ENCODE measurements around the gene SYNDIG1. TPM values are rescaled to one million over a fixed set of nuclear protein-coding genes. Genes with fewer than 3 reads are reported as not detected.

Gene SYNDIG1
- total RNA-seq, 6 experiments from 2014 or later: not detected

DNA sequence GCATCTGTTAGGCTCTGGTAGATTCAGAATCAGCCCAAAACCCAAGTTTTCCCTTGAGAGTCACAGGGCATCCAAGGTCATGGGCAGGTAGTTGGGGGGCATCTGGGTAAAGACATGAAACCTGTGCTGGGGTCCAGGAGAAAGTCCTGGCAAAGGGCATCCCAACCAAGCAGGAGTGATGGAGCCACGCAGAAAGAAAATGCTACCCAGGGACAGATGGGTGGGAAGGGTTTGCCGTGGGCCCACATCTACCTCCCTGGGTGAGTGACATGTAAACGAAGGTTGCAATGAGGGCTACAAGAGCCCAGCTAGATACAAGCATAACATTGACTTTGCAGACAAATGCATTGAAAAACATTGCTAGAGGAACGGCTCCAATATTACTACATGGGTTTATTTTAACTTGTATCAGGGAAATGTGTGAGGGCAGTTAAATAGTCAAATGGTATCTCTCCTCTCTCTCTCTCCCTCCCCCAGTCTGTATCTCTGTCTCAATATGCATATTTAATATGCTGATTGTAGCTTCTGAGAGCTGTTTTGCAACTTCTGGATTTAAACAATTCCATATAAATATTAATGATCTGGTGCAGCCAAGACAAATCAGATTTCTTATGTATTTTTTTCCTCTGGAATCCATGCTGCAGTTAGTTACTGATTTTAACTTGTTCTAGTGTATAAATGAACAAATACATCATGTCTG lies 135.7 kb downstream of the SYNDIG1 start:
- Histone ChIP-seq H3K9me3 (no peaks in the 10 kb centered on the region), H3K4me3 (no peak overlapping the region), H3K36me3 (no peaks in the 10 kb centered on the region), H3K4me1 (no peaks in the 10 kb centered on the region), H3K27me3 (no peaks in the 10 kb centered on the region), H3K27ac (no peak overlapping the region)
- DNase-seq: no peak
- no peak for ATAC-seq
- intact Hi-C loops (cut with DNase I): no loop called here
- TF ChIP-seq POLR2A (IDR thresholded peaks at IDR 0.05): no peak
- TF ChIP-seq, protein P1, sequence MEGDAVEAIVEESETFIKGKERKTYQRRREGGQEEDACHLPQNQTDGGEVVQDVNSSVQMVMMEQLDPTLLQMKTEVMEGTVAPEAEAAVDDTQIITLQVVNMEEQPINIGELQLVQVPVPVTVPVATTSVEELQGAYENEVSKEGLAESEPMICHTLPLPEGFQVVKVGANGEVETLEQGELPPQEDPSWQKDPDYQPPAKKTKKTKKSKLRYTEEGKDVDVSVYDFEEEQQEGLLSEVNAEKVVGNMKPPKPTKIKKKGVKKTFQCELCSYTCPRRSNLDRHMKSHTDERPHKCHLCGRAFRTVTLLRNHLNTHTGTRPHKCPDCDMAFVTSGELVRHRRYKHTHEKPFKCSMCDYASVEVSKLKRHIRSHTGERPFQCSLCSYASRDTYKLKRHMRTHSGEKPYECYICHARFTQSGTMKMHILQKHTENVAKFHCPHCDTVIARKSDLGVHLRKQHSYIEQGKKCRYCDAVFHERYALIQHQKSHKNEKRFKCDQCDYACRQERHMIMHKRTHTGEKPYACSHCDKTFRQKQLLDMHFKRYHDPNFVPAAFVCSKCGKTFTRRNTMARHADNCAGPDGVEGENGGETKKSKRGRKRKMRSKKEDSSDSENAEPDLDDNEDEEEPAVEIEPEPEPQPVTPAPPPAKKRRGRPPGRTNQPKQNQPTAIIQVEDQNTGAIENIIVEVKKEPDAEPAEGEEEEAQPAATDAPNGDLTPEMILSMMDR (IDR thresholded peaks at IDR 0.05): no peak
- WGBS (ENCODE audit: insufficient coverage, low coverage, low lambda C conversion rate, missing lambda C conversion rate): 52% methylated on average over 4 of the region's 4 CpGs

DNA sequence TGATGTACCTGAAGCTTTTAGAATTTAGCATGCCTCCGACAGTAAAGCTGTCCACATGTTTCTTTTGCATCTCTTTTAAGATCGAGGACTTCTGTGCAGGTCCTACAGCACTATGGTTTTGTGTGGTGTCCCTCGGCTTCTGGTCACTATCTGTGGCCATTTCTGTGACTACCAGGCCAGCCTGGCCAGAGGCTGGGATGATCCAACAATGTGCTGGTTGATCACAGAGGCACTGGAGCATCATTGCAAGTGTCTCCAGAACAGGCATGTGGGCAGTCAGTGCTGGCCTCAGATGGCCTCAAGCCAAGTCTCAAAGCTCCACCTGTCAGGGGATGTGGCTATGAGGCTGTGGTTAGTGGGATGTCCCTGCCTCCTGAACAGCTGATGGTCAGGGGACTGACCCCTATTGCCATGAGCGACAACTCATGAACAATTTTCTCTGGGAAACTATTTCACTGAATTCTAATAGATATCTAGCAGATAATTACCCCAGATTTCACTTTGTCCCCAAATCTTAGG lies 136.6 kb downstream of the SYNDIG1 start:
- no peaks in the 10 kb centered on the region for H3K4me1 ChIP-seq
- DNase-seq: no peak
- no peak overlapping the region for H3K4me3 ChIP-seq
- ATAC-seq: no peak
- 29% methylated on average over 3 of the region's 4 CpGs for WGBS (ENCODE audit: insufficient coverage, low coverage, low lambda C conversion rate, missing lambda C conversion rate)
- no peak overlapping the region for H3K27ac ChIP-seq
- intact Hi-C loops (cut with DNase I): no loop called here
- no peaks in the 10 kb centered on the region for H3K27me3 ChIP-seq
- no peaks in the 10 kb centered on the region for H3K9me3 ChIP-seq
- no peaks in the 10 kb centered on the region for H3K36me3 ChIP-seq
- no peak for TF ChIP-seq POLR2A (IDR thresholded peaks at IDR 0.05)
- TF ChIP-seq, protein P1 (IDR thresholded peaks at IDR 0.05): no peak

DNA sequence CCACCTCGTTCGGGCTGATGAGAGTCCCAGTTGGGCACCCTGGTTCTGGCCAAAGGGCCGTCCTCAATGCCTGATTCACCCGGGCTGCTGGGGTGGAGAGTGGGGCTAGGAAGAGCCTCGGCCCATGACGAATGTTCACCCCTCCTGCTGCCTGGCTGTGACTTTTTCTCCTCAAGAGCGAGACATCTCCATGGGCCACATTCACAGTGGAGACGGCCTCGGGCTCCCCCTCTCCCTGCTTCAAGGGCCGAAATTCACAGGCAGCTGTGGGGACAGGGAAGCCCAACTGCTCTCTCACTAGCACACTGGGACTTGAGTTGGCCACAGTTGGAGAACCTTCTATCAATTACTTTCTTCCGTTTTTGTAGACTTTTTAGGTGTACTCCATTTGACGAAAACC lies 138.0 kb downstream of the SYNDIG1 start:
- no peak overlapping the region for H3K4me3 ChIP-seq
- DNase-seq: no peak
- WGBS (ENCODE audit: insufficient coverage, low coverage, low lambda C conversion rate, missing lambda C conversion rate): 61% methylated on average over 12 of the region's 12 CpGs

DNA sequence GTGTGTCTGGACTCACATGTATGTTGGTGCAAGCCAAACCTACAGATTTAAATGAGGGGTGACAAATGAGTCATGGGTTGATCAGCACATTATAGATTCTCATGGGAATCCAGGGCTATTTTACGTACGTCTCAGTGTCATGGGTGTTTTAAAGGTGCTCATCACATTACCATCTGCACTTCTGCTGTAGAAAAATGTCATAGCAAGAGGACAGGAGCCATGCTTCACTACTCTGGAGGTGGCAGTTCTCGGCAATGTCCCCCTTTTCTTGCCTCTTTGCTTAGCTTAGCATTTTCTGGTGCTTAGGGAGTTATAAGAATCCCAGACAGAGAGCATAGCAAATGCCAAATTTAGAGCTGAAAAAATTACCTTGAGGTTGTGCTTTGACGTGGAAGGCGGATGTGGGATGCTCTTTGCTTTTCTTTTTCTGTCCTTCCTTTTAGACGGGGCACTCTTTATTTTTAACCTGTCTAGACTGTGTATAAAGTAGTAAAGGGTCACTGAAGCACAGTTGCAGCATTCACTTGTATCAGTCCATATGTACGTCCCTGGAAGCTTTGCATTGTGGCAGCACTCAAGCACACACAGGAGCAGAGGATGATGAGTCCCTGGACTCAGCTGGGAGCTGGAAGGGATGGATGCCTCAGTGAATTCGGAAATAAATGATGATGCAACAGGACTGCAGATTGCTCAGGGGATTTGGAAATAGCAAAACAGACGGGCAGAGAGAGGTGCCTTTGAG lies 139.7 kb downstream of the SYNDIG1 start:
- Histone ChIP-seq H3K4me1 (no peaks in the 10 kb centered on the region), H3K27ac (no peak overlapping the region), H3K36me3 (no peaks in the 10 kb centered on the region), H3K27me3 (no peaks in the 10 kb centered on the region), H3K4me3 (no peak overlapping the region), H3K9me3 (no peaks in the 10 kb centered on the region)
- ATAC-seq (no peak), DNase-seq (no peak)
- intact Hi-C loops (cut with DNase I): no loop called here
- no peak for TF ChIP-seq POLR2A (IDR thresholded peaks at IDR 0.05)
- TF ChIP-seq, protein P1 (IDR thresholded peaks at IDR 0.05): no peak
- 54% methylated on average over 9 of the region's 9 CpGs for WGBS (ENCODE audit: insufficient coverage, low coverage, low lambda C conversion rate, missing lambda C conversion rate)

More for the DNA sequence above, 138.0 kb downstream of the SYNDIG1 start:
- no peak for ATAC-seq
- Histone ChIP-seq H3K27ac (no peak overlapping the region), H3K4me1 (no peaks in the 10 kb centered on the region), H3K36me3 (no peaks in the 10 kb centered on the region), H3K27me3 (no peaks in the 10 kb centered on the region), H3K9me3 (no peaks in the 10 kb centered on the region)
- TF ChIP-seq, protein P1 (IDR thresholded peaks at IDR 0.05): no peak
- no peak for TF ChIP-seq POLR2A (IDR thresholded peaks at IDR 0.05)
- intact Hi-C loops (cut with DNase I): no loop called here
